HG03039 (cell line): Measurements from ENCODE around the gene ALDH7A1.
"Not testable (repeated sequence)": the region's sequence is repeated elsewhere in the genome, so short reads cannot be mapped to it uniquely, and the experiment has no call there.

ENCODE experiments used
- ATAC-seq: cut with Tn5 transposase; IDR thresholded peaks from one replicate; pipeline ENCODE4 v1.9.1; 2021; ENCODE audit warnings: mild to moderate bottlenecking, moderate library complexity; ENCODE audit not compliant: unreplicated experiment

ALDH7A1 gene

DNA sequence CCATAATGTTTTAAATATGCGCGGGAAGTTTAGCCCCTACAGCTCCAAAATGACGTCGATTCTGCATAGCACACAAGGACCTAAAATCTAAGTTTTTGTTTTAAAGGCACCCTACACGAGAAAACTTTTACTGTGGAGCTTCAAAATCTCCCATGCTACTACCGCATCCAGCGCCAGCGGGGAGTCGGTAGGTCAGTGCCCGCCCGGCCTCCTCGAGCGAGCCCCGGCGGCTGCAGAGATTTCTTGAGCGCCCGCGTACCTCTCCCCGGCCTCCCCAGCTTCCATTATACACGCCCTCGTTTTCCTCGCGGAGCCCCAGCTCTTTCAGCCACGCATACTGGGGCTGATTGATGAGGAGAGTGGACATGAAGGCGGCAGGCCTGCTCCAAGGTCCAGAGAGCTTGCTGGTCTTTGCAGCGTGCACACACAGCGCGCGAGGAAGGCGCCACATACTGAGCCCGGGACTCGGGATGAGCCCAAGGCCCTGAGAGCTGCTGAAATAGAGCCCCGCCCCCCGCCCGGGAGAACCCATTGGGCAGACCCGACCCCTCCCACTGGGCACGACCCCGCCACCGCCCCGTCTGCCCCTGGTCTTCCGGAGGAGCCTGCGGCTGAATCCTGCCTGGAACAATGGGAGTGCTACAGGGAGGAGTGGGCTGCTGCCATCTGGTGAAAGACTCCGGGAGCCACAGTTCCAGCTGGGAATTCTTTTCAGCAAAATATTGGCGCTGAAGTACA, at the start of gene ALDH7A1:
ALDH7A1 (minus strand) TSS at position 472 of the 738 bp plus-strand sequence; CDS start at position 451, 21 bp downstream.
- peak; percentile 75 for ATAC-seq

DNA sequence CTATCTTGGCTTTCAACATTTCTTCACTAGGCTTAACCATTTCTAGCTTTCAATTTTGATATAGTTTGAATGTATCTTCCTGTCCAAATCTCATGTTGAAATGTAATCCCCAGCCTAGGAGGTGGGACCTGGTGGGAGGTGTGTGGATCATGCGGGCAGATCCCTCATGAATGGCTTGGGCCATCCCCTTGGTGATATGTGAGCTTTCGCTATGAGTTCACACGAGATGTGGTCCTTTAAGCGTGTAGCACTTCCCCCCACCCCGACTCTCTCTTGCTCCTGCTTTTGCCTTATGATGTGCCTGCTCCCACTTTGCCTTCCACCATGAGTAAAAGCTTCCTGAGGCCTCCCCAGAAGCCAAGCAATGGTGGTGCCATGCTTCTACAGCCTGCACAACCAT, 46.4 kb upstream of the ALDH7A1 start:
- ATAC-seq: peak; percentile 93

DNA sequence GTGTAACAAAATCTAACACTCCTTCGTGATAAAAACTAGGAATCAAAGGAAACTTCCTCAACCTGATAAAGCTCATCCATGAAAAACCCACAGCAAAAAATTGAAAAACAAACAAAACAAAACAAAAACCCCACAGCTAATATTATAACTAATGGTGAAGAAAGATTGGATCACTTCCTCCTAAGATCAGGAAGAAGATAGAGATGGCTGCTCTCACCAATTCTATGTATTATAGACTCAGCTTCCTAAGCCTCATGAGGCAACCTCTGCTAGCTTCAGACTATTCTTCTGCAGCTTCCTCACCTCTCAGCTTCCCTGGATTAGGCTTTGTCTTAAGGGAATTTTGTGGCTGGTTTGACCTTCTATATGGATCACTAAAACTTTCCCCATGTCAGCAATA, 45.8 kb upstream of the ALDH7A1 start:
- no peak for ATAC-seq

DNA sequence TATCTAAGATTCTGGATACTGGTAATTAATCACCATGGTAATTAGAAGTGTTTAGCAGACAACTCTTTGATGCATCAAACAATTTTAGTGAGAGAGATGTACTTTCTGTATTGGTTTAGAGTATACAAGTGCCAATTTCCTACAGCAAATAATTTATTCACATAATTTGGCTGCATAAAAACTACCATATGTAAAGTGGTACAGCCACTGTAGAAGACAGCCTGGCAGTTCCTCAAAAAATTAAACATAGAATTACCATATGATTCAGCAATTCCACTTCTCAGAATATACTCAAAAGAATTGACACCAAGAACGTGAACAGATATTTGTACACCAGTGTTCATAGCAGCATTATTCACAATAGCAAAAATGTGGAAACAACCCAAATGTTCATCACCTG, 41.9 kb upstream of the ALDH7A1 start:
- ATAC-seq: no peak

DNA sequence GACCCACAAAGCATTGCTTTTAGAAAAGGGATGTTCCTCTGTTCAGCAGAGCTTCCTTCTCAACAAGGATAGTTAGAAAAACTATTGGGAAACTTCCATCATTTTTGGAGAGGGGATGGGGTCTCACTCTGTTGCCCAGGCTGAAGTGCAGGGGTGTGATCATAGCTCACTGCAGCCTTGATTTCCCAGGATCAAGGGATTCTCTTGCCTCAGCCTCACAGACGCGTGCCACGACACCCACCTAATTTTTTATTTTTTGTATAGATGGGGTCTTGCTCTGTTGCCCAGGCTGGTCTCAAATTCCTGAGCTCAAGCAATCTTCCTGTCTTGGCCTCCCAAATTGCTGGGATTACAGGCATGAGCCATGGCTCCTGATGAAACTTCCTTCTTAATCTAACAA, 40.6 kb upstream of the ALDH7A1 start:
- ATAC-seq: no peak

DNA sequence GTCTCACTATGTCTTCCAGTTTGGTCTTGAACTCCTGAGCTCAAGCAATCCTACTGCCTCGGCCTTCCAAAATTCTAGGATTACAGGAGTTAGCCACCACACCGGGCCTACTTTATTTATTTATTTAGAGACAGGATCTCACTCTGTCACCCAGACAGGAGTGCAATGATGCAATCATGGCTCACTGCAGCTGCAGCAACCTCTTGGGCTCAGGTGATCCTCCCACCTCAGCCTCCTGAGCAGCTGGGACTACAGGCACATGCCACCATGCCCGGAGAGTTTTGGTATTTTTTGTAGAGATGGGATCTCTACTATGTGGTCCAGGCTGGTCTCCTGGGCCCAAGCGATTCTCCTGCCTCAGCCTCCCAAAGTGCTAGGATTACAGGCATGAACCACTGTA, 38.5 kb upstream of the ALDH7A1 start:
- no peak for ATAC-seq

DNA sequence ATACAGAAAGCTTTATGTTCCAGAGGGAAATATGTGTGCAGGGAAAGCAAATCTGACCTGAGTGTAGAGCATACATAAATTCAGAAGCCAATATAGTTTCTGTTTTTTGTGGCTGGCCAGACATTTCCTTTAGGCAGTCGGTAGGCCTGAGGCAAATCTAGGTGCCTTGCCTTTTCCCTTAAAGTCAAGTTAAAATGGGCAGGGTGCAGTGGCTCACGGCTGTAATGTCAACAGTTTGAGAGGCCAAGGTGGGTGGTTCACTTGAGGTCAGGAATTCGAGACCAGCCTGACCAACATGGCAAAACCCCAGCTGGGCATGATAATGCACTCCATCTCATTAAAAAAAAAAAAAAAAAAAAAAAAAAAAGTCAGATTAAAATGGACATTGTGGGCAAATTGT, 36.9 kb upstream of the ALDH7A1 start:
- no peak for ATAC-seq

DNA sequence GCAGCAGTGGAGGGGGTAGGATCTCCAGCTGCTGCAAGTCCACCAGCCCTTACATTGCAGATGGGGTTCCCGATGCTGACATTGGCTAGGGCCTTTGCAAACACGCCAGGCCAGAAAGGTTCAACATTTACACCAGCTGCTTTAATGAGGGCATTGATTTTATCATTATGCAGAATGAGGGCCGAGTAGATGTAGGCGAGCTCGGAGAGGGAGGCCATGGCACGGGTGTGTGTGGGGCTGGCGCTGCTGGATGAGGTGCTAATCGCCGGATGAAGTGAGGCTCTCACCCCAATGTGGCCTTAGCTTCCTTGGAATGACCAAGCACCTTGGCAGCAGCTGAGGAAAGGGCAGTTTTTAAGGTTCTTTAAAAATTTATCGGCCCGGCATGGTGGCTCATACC, 33.1 kb upstream of the ALDH7A1 start:
- ATAC-seq: no peak

DNA sequence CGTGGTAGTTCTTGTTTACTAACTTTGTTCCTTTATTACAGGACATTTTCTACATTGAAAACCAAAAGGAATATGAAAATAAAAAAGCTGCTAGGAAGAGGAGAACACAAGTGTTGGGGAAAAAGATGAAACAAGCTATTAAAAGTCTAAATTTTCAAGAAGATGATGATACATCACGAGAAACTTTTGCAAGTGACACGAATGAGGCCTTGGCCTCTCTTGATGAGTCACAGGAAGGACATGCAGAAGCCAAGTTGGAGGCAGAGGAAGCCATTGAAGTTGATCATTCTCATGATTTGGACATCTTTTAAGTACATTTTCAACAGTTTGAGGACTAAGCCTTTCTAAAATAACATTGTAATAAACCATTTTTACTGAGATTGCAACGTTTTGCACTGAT, 29.5 kb upstream of the ALDH7A1 start:
- no peak for ATAC-seq

DNA sequence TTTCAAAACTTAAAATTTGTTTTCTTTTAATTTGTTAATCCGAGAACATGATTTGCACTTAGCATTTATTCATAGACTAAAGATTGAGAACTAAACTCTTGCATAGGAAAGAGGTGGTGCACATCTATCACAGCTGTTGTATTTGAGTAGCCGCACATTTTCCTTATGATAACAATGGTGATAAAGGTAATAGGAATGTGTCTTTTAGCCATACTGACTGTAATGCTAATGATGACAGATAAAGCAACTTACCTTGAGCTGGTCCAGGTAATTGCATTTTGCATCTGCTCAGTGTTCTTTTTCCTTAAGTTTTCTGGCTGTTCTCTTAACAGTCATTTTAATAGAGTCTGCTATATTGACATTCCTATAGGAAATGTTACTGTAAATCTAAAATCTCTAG, 24.8 kb upstream of the ALDH7A1 start:
- no peak for ATAC-seq

DNA sequence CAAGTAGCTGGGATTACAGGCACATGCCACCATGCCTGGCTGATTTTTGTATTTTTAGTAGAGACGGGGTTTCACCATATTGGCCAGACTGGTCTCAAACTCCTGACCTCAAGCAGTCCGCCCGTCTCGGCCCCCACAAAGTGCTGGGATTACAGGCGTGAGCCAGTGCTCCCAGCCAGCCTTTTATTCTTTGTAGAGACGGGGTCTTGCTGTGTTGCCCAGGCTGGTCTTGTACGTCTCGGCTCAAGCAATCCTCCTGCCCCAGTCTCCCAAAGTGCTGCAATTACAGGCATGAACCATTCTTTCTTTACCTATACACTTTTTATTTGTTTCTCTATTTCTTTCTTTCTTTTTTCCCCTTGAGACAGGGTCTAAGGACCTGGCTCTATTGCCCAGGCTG, 22.6 kb upstream of the ALDH7A1 start:
- not testable (repeated sequence) for ATAC-seq

DNA sequence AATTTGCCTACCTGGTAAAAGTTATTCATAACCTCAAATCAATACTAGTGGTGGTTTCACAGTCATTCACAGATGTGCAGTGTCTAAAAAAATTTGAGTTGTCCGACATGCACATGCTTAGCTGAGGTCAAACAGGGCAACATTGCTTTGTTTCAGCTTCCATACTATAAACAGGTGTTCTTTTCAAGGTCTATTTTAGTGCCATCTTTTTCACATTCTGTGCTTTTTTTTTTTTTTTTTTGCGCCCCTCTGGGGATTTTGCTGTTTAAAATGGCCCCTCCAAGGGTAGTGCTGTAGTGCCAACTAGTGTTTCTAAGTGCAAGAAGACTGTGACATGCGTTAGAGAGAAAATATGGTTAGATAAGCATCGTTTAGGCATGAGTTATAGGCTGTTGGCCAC, 20.3 kb upstream of the ALDH7A1 start:
- ATAC-seq: peak; percentile 88

DNA sequence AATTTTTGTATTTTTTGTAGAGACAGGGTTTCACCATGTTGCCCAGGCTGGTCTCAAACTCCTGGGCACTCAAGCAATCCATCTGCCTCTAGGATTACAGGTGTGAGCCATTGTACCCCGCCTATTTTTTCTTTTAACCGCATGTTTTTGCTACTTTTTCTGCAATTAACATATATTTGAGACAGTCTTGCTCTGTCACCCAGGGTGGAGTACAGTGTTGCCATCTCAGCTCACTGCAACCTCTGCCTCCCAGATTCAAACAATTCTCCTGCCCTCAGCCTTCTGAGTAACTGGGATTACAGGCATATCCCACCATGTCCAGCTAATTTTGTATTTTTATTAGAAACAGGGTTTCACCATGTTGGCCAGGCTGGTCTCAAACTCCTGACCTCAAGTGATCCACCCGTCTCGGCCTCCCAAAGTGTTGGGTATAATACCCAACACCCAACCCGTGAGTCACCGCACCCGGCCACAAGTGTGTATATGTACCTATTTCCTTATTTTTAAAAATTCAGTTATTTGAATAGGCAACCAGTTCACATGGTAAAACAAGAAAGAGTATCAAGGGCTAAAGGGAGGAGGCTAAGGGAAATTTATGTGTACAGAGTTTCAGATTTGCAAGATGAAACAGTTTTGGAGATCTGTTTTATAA, 19.0 kb upstream of the ALDH7A1 start:
- ATAC-seq: no peak

DNA sequence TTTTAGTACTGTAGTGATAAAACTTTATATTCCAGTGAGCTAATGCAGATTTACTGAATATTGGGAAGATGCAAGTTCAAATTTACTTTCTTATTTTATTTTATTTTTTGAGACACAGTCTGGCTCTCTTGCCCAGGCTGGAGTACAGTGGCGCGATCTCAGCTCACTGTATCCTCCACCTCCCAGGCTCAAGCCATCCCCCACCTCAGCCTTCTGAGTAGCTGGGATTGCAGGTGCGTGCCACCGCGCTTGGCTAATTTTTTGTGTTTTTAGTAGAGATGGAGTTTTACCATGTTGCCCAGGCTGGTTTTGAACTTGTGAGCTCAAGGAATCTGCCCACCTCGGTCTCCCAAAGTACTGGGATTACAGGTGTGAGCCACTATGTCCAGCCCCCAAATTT, 15.6 kb upstream of the ALDH7A1 start:
- ATAC-seq: no peak

DNA sequence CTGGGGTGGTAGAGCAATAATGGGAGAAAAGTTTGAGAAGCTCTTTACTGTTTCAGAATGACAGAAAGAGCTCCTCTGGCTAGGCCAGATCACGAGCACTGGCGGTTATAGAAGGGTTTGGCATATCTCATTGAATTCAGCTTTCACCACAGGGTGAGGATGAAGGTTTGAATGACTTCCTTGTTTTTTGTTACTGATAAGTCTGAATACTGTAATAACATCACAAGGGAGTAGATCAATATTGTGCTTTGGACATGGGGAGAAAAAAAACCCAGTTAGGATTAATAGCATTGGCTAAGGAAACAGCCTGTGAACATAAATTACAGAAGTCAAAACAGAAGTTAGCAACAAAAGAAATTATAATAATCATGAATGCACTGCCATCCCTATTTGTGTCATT, 15.1 kb upstream of the ALDH7A1 start:
- no peak for ATAC-seq

DNA sequence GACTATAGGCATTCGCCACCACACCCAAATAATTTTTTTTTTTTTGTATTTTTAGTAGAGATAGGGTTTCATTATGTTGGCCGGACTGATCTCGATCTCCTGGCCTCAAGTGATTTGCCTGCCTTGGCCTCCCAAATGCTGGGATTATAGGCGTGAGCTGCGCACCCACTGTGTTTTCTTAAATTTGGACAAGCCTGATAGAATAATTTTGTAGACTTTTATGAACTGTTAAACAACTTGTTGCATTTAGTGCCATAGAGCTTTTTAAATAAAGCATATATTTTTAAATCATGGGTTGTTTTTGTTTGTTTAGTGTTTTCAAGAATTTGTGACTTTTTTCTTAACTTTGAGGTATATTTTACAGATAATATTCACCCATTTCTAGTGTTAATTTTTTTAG, 10.5 kb upstream of the ALDH7A1 start:
- ATAC-seq: no peak

DNA sequence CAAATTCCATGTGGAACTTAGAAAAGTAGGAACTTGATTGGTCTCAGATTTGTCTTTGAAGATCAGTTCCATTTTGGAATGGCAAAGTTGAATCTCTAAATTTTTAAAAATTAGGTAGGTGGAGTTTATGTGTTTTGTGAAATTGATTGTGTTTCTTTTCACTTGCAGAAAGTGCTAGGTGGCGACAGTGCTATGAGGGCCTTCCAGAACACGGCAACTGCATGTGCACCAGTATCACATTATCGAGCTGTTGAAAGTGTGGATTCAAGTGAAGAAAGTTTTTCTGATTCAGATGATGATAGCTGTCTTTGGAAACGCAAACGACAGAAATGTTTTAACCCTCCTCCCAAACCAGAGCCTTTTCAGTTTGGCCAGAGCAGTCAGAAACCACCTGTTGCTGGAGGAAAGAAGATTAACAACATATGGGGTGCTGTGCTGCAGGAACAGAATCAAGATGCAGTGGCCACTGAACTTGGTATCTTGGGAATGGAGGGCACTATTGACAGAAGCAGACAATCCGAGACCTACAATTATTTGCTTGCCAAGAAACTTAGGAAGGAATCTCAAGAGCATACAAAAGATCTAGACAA, 8.5 kb upstream of the ALDH7A1 start:
- ATAC-seq: no peak

DNA sequence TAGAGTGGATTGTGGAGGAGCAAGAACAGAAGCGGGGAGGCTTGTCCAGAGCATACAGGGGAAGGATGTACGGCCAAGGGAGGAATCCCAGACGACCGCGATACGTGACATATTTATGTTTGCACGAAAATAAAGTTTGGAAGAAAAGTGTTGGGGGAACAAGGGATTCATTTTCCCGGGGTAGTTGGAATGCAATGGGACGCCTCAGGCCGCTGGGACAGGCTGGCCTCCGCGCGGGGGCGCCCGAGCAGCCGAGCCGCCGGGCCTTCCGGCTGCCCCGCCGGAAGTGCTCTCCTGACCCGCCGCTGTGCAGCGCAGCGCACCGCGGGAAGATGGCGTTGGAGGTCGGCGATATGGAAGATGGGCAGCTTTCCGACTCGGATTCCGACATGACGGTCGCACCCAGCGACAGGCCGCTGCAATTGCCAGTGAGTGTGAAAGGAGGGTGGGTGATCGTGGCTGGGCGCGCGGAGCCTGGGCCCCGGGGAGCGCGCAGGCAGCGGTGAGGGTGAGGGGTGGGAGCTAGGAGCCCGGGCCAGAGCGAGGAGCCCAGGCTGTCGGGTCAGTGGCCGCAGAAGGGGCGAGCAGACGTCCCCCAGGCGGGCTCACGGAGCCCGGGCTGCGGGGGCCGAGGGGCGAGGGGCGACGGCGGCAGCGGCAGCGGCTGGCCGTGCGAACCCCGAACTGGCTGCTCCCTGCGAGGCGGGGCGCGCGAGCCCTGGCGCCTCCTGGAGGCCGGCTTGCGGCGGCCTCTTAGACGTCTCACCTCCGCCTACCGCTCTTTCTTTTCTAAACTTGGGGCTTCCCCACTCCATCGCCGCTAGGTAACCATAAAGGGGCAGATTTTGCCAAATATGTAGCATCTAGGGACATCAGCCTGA, 5.9 kb upstream of the ALDH7A1 start, which contains the start of gene PHAX:
PHAX (plus strand) TSS at position 317 of the 881 bp plus-strand sequence; CDS start at position 333, 16 bp downstream.
- peak; percentile 95 for ATAC-seq

DNA sequence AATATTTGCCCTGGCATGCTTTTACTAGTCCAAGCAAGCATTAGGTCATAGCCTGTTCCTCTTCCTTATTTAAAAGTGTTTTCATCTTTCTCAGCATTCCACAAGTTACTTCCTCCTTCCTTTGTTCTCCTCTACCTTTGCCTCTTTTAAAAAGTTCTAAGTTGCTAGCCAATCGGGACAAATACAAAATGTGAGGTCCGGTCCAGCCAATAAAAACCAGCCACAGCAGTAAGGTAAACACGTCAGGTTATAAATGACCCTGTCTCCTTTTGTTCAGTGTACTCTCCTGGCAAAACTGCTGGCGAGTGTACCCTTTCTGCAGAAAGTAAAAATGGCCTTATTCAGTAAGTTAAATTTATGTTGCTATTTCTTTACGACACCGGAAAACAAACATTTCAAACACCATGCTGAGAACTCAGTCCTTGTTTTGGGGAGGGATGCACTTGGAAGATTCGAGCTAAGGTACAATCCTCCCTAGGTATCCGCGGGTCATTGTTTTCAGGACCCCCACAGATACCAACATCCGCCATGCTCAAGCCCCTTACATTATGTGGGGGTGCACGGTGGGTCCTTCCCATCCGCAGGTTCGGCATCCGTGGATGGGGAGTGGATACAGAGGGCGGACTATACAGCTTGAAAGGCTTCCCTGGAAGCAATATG, 5.1 kb upstream of the ALDH7A1 start:
- ATAC-seq: not testable (repeated sequence)

DNA sequence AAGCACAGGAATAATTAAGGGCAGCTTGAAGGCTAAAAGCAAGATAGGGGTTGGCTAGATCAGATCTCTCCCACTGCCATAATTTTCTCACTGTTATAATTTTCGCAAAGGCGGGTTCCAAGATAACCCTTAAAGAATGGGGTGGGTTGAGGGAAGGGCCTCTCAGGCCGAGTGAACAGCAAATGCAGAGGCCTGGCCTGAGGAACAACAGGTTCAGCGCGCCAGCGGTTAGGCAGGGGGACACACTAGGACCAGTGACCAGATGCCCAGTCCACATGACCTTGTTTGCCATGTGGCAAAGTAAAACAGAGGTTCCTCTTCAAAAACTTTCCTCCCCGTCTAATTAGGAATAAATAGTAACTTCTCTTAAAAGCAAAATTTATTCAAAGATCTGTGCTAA, 4.5 kb upstream of the ALDH7A1 start:
- no peak for ATAC-seq

DNA sequence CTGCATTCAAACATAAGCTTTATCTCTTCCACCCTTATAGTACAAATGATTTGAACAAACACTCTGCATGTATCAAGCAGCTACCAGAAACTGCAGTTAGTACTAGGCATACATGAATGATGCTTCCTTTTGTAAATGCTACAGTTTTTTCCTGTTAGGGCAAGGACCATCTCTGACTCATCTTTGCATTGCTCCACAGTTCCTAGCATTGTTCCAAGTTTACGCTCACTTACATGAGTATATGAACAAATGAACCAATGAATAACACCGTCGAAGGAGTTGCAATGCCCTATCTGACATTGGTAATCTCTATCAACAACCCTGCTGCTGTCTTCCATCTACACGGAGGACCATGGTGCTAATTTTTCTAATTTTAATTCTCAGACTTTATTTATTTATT, 2.1 kb upstream of the ALDH7A1 start:
- ATAC-seq: no peak
